Sciatic nerve (tissue), 2 donors: ENCODE data around the gene GPC3. TPM values are rescaled to one million over a fixed set of nuclear protein-coding genes. Genes with fewer than 3 reads are reported as not detected.
"Not testable (repeated sequence)": the region's sequence is repeated elsewhere in the genome, so short reads cannot be mapped to it uniquely, and the experiment has no call there.

Experiments
- ATAC-seq: fragments of 200-7000 bp; cut with Tn5 transposase; one replicate; pipeline ENCODE4 v1.9.1; 2020; ENCODE audit warnings: mild to moderate bottlenecking, moderate library complexity
- DNase-seq: peaks from one replicate; pipeline ENCODE4 v3.0.0-alpha.2; 2020; ENCODE audit warnings: low spot score
- intact Hi-C: fragments of 100-400 bp; cut with DNase I; formaldehyde crosslinking; loops from one replicate; pipeline ENCODE4 v1.14.2; 2022
- total RNA-seq: library from RNA; stranded (reverse); fragmentation: NEBNext Ultra II Directional; extraction: Animal tissue kit (Norgen Biotek cat#: 25700); gene quantifications from one replicate; pipeline ENCODE4 v1.2.1, GENCODE V29; 2021
- donor health status: DM: no; HTN: no; CAD: no.
- donor health status: DM: no; HTN: no; CAD: no.

Gene GPC3
- total RNA-seq, 1 donor from 2014 or later = 84.2 TPM

GRCh38 chrX:133652185-133652584 lies 333.2 kb downstream of the GPC3 start:
- intact Hi-C loops = no loop called here
- ATAC-seq (no peak), DNase-seq (no peak)

GRCh38 chrX:133650239-133650638 lies 335.2 kb downstream of the GPC3 start:
- no peak for ATAC-seq
- intact Hi-C loops = no loop called here
- no peak for DNase-seq

GRCh38 chrX:133649651-133650050 lies 335.7 kb downstream of the GPC3 start:
- ATAC-seq (no peak), DNase-seq (no peak)
- intact Hi-C loops = no loop called here

GRCh38 chrX:133648594-133648993 lies 336.8 kb downstream of the GPC3 start:
- intact Hi-C loops = no loop called here
- DNase-seq (no peak), ATAC-seq (no peak)

DNA sequence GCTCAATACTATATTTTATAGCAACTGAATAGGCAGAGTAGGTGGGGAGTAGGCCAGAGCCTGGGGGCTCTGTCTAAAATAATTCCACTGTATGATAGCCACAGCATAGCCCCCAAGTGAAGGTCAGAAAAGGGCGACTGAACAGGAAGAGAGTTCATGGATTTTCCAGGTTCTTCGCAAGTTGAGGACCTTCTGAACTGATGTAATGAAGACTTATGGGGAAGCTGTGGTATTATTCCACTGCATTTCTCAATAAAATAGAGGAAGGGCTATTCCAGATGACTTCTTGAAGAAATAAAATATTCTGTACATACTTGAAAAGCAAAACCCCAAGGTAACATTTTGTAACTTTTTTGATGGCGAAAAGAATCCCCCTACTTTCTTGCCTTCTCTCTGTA lies 338.7 kb downstream of the GPC3 start:
- intact Hi-C loops = no loop called here
- DNase-seq = no peak
- no peak for ATAC-seq

- ATAC-seq (peak; percentile 83), DNase-seq (no peak)
- intact Hi-C loops = no loop called here
Measured at GRCh38 chrX:133645977-133646718, 339.2 kb downstream of the GPC3 start.

- no peak for DNase-seq
- intact Hi-C loops = no loop called here
- ATAC-seq = peak; percentile 23
Measured at GRCh38 chrX:133645256-133645655, 340.1 kb downstream of the GPC3 start.

DNA sequence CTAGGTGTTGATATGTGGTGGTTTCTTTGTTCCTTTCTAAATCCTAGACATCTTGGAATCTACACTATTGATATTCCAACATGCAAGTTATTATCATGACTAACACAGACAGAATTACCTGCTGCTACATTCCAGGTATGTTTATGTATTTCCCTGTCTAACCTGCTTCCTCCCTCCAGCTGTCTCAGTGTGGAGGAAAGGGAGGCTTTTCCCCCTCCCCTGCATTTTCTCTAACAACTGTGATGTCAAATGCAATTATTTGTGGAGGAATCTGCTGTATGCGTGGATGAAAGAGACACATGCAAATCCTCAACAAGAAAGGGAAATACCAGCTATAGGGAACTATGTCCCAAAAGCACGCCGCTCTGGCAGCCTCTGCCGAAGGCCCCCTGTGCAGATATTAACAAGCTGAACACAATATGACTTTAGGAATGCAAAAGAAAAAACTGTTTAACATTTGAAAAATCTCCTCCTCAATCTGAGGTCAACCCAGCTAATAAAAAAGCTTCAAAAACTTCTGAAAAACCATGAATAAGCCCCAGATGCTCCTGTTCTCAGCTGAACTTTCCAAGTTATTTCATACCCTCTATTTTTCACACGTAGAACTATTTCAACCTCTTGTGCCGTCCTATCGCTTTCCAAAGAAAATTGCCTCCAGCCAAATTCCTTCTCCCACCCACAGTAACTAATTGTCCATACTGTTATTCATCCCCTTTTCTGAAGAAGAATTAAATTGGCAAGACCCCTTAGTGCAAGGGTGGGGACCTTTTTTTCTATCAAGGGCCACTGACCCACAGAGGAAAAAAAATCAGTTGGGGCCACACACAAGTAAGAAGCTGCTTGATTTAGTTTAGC lies 345.0 kb downstream of the GPC3 start:
- ATAC-seq = no peak
- no peak for DNase-seq
- intact Hi-C loops = no loop called here

DNA sequence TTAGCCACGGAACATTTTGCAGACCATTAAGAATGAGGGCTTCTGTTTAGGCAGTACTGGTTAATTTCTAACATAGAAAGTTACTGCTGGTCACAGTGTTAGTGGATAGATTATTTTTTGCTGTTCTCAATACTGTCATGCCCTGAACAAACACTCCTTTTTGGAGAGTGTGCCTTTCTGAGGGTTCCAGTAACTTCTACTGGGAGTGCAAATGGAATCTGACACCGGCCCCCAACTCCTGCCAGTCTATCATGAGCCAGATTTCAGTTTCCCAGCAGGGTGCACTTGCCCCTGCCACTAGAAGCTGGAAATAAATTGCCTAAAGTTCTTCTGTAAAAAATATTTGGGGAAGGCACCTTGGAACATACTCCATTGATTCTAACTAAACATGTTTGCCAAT lies 345.7 kb downstream of the GPC3 start:
- DNase-seq = no peak
- intact Hi-C loops = no loop called here
- ATAC-seq = no peak

GRCh38 chrX:133638285-133638684 lies 347.1 kb downstream of the GPC3 start:
- intact Hi-C loops = no loop called here
- ATAC-seq = no peak

GRCh38 chrX:133637765-133638164 lies 347.6 kb downstream of the GPC3 start:
- DNase-seq (no peak), ATAC-seq (no peak)
- intact Hi-C loops = no loop called here

More at GRCh38 chrX:133638285-133638684, 347.1 kb downstream of the GPC3 start:
- no peak for DNase-seq

GRCh38 chrX:133636009-133636408 lies 349.4 kb downstream of the GPC3 start:
- ATAC-seq (no peak), DNase-seq (no peak)
- intact Hi-C loops = no loop called here

DNA sequence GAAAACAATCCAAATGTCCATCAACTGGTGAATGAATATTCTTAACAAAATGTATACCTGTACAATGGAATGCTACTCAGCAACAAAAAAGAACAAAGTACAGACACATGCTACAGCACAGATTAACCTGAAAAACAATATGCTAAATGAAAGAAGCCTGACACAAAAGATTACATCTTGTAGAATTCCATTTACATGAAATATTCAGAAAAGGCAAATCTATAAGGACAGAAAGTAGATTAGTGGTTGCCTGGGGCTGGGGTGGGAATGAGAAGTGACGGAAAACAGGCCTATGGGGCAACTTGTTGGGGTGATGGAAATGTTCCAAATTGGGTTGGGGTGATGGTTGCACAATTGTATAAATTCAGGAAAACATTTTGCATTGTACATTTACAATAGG lies 351.0 kb downstream of the GPC3 start:
- intact Hi-C loops = no loop called here
- DNase-seq (no peak), ATAC-seq (no peak)

DNA sequence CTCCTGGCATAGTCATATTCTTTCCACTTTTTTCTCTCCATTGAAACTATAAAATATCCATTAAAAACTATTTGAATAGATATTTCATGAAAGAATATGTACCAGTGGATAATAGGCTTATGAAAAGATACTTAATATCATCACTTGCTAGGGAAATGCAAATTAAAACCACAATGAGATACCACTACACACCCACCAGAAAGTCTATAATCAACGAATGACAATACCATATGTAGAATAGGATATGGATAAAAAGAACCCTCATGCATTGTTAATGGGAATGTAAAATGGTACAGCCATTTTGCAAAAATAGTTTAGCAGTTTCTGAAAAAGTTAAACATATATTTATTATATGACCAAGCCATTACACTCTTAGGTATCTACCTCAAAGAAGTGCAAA lies 351.4 kb downstream of the GPC3 start:
- intact Hi-C loops = no loop called here
- no peak for DNase-seq
- no peak for ATAC-seq

- no peak for ATAC-seq
- intact Hi-C loops = no loop called here
- DNase-seq = no peak
Measured at GRCh38 chrX:133633162-133633561, 352.2 kb downstream of the GPC3 start.

- peak; percentile 46 for ATAC-seq
- no peak for DNase-seq
- intact Hi-C loops = no loop called here
Measured at GRCh38 chrX:133630362-133630761, 355.0 kb downstream of the GPC3 start.

GRCh38 chrX:133627673-133628072 lies 357.7 kb downstream of the GPC3 start:
- ATAC-seq (no peak), DNase-seq (no peak)
- intact Hi-C loops = no loop called here

GRCh38 chrX:133621384-133621783 lies 364.0 kb downstream of the GPC3 start:
- ATAC-seq, DNase-seq, intact Hi-C loops: not testable (repeated sequence)

DNA sequence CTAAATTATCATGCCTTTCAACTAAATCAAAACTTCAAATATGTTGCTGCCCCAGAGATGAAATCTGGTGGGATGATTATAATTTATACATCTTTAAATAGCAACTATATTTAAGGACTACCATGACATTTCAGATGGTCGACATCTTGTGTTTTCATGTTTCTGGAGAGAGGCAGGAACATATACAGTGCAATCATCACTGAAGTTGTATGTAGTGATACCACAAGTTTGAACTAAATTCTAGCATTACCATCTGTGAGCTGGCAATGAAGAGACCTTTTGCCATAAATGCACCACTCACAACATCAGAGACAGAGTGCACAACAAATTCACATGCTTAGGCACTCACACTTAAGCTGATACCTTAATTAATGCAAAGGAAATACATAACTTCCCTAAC lies 373.7 kb downstream of the GPC3 start:
- ATAC-seq = no peak
- intact Hi-C loops = no loop called here

DNA sequence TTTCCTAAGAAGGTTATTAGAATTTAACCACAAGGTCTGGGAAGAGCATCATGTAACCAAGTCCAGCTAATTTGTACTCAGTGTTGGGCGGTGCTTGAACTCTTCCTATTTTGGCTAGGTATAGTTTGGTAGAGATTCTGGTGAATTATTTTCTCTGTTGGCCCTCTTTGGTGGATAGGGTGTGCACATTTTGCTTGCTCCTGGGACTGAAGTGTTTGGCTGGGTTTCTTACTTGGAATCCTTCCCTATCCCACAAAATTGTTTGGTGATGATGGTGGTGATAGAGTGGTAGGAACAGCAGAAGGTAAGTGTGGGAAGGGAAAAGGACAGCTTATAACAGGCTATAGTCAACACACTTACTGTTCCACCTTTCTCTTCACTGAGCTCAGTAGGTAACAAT lies 375.3 kb downstream of the GPC3 start:
- DNase-seq (no peak), ATAC-seq (peak; percentile 71)
- intact Hi-C loops = no loop called here

More for the DNA sequence above, 373.7 kb downstream of the GPC3 start:
- DNase-seq = no peak
